WTC11 (cell line): Measurements from ENCODE around the gene UGT1A7. TPM values are rescaled to one million over a fixed set of nuclear protein-coding genes. Genes with fewer than 3 reads are reported as not detected.

Experiments
- ATAC-seq: fragments of 200-7000 bp; cut with Tn5 transposase; 2 replicates; pipeline ENCODE4 v1.10.0; 2021; ENCODE audit warnings: mild to moderate bottlenecking, moderate library complexity
- CTCF ChIA-PET: fragments of 300-600 bp; sonication (Branson Sonifier 250); formaldehyde crosslinking; loops from one replicate; lab custom pipeline; 2021; ENCODE audit warnings: antibody characterized with exemption; lab: Charles Lee
- POLR2A ChIA-PET: fragments of 350-600 bp; sonication (Branson Sonifier 250); formaldehyde crosslinking; loops from one replicate; lab custom pipeline; 2021; ENCODE audit warnings: antibody characterized with exemption; lab: Charles Lee
- DNase-seq: peaks from one replicate; pipeline ENCODE4 v3.0.0; 2021; ENCODE audit warnings: low spot score
- H3K27ac Mint-ChIP-seq: 2 replicates; pipeline ENCODE4 v1.8.0; 2021; ENCODE audit warnings: mixed read lengths
- H3K27me3 Mint-ChIP-seq: 2 replicates; pipeline ENCODE4 v1.8.0; 2021; ENCODE audit warnings: low read depth, mild to moderate bottlenecking, moderate library complexity, mixed read lengths
- H3K36me3 Mint-ChIP-seq: 2 replicates; pipeline ENCODE4 v1.8.0; 2021; ENCODE audit warnings: mixed read lengths
- H3K4me1 Mint-ChIP-seq: 2 replicates; pipeline ENCODE4 v1.8.0; 2022; ENCODE audit warnings: mixed read lengths
- H3K4me3 Mint-ChIP-seq: 2 replicates; pipeline ENCODE4 v1.8.0; 2021; ENCODE audit warnings: mild to moderate bottlenecking, moderate library complexity, mixed read lengths
- H3K9me3 Mint-ChIP-seq: 2 replicates; pipeline ENCODE4 v1.8.0; 2021; ENCODE audit warnings: mixed read lengths
- ATF1 ChIP-seq: sonication (generic); formaldehyde crosslinking; IDR thresholded peaks from 2 replicates; pipeline ENCODE4 v1.8.1; 2023; ENCODE audit warnings: mild to moderate bottlenecking, moderate library complexity, missing genetic modification reagents
- CTCF ChIP-seq: fragments of 200-600 bp; IDR thresholded peaks from 2 replicates; pipeline ENCODE4 v1.8.0; 2022; ENCODE audit warnings: antibody characterized with exemption
- ELF4 ChIP-seq: sonication (generic); formaldehyde crosslinking; IDR thresholded peaks from 2 replicates; pipeline ENCODE4 v1.8.1; 2022; ENCODE audit warnings: low read depth, mild to moderate bottlenecking, moderate library complexity, missing genetic modification reagents
- JAZF1 ChIP-seq: fragments of 250-450 bp; sonication (Bioruptor Pico); IDR thresholded peaks from 2 replicates; pipeline ENCODE4 v1.9.0; 2021; ENCODE audit warnings: moderate library complexity, mild to moderate bottlenecking, inconsistent platforms
- MXD4 ChIP-seq: fragments of 250-450 bp; sonication (Bioruptor Pico); IDR thresholded peaks from 2 replicates; pipeline ENCODE4 v1.8.0; 2021; ENCODE audit warnings: mild to moderate bottlenecking, moderate library complexity, borderline replicate concordance
- TCF7 ChIP-seq: sonication (generic); formaldehyde crosslinking; IDR thresholded peaks from 2 replicates; pipeline ENCODE4 v1.8.0; 2022; ENCODE audit warnings: mild to moderate bottlenecking, low read depth, missing genetic modification reagents, moderate library complexity
- TP53 ChIP-seq: sonication (generic); formaldehyde crosslinking; IDR thresholded peaks from 2 replicates; pipeline ENCODE4 v1.8.1; 2023; ENCODE audit warnings: mild to moderate bottlenecking, missing genetic modification reagents
- USF2 ChIP-seq: sonication (generic); formaldehyde crosslinking; IDR thresholded peaks from 2 replicates; pipeline ENCODE4 v1.8.1; 2023; ENCODE audit warnings: mild to moderate bottlenecking, missing genetic modification reagents, moderate library complexity
- ZBTB21 ChIP-seq: sonication (generic); formaldehyde crosslinking; IDR thresholded peaks from 2 replicates; pipeline ENCODE4 v1.8.1; 2023; ENCODE audit warnings: mild to moderate bottlenecking, missing genetic modification reagents, borderline replicate concordance
- ZNF416 ChIP-seq: fragments of 250-450 bp; sonication (Bioruptor Pico); IDR thresholded peaks from 2 replicates; pipeline ENCODE4 v1.9.0; 2021; ENCODE audit warnings: mild to moderate bottlenecking, inconsistent platforms
- ZNF423 ChIP-seq: fragments of 250-450 bp; sonication (Bioruptor Pico); IDR thresholded peaks from 2 replicates; pipeline ENCODE4 v2.1.2; 2022; ENCODE audit warnings: mild to moderate bottlenecking, moderate library complexity
- ZNF425 ChIP-seq: fragments of 250-450 bp; sonication (Bioruptor Pico); conservative IDR thresholded peaks from 2 replicates; pipeline ENCODE4 v1.9.0; 2021; ENCODE audit warnings: mild to moderate bottlenecking
- total RNA-seq: library from RNA; stranded (reverse); gene quantifications from 3 replicates; pipeline ENCODE4 v1.2.3, GENCODE V29; 2021
- TF ChIP-seq, protein P1 (sequence below): sonication (generic); formaldehyde crosslinking; IDR thresholded peaks from 2 replicates; pipeline ENCODE4 v1.8.0; 2022; ENCODE audit warnings: missing genetic modification reagents
- TF ChIP-seq, protein P2 (sequence below): sonication (generic); formaldehyde crosslinking; IDR thresholded peaks from 2 replicates; pipeline ENCODE4 v1.8.1; 2023; ENCODE audit warnings: mild to moderate bottlenecking, missing genetic modification reagents, borderline replicate concordance

The UGT1A7 gene
- total RNA-seq, 1 experiment from 2014 or later = not detected

- Mint-ChIP-seq H3K4me3 (no peak overlapping the region), H3K27me3 (no peaks in the 10 kb centered on the region; the same call in 1 of the 2 replicates), H3K27ac (no peak overlapping the region), H3K4me1 (peaks cover 4% of the 10 kb centered on the region; the same call in 1 of the 2 replicates), H3K36me3 (no peaks in the 10 kb centered on the region), H3K9me3 (no peaks in the 10 kb centered on the region; the same call in 1 of the 2 replicates)
- no peak for TF ChIP-seq ATF1 (CRISPR knock-in tag)
- no peak for TF ChIP-seq TCF7 (CRISPR knock-in tag)
- TF ChIP-seq, protein P1, sequence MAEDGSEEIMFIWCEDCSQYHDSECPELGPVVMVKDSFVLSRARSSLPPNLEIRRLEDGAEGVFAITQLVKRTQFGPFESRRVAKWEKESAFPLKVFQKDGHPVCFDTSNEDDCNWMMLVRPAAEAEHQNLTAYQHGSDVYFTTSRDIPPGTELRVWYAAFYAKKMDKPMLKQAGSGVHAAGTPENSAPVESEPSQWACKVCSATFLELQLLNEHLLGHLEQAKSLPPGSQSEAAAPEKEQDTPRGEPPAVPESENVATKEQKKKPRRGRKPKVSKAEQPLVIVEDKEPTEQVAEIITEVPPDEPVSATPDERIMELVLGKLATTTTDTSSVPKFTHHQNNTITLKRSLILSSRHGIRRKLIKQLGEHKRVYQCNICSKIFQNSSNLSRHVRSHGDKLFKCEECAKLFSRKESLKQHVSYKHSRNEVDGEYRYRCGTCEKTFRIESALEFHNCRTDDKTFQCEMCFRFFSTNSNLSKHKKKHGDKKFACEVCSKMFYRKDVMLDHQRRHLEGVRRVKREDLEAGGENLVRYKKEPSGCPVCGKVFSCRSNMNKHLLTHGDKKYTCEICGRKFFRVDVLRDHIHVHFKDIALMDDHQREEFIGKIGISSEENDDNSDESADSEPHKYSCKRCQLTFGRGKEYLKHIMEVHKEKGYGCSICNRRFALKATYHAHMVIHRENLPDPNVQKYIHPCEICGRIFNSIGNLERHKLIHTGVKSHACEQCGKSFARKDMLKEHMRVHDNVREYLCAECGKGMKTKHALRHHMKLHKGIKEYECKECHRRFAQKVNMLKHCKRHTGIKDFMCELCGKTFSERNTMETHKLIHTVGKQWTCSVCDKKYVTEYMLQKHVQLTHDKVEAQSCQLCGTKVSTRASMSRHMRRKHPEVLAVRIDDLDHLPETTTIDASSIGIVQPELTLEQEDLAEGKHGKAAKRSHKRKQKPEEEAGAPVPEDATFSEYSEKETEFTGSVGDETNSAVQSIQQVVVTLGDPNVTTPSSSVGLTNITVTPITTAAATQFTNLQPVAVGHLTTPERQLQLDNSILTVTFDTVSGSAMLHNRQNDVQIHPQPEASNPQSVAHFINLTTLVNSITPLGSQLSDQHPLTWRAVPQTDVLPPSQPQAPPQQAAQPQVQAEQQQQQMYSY (CRISPR knock-in tag) = no peak
- peak; percentile 60; the same call in 1 of the 2 replicates for TF ChIP-seq USF2
- no peak for TF ChIP-seq ZNF425 (CRISPR knock-in tag)
- TF ChIP-seq MXD4 = no peak
- ATAC-seq (no peak), DNase-seq (no peak)
- POLR2A ChIA-PET = no interaction called here
- CTCF ChIA-PET = no interaction called here
Observed at GRCh38 chr2:233708942-233709341, 27.2 kb downstream of the UGT1A7 start.

DNA sequence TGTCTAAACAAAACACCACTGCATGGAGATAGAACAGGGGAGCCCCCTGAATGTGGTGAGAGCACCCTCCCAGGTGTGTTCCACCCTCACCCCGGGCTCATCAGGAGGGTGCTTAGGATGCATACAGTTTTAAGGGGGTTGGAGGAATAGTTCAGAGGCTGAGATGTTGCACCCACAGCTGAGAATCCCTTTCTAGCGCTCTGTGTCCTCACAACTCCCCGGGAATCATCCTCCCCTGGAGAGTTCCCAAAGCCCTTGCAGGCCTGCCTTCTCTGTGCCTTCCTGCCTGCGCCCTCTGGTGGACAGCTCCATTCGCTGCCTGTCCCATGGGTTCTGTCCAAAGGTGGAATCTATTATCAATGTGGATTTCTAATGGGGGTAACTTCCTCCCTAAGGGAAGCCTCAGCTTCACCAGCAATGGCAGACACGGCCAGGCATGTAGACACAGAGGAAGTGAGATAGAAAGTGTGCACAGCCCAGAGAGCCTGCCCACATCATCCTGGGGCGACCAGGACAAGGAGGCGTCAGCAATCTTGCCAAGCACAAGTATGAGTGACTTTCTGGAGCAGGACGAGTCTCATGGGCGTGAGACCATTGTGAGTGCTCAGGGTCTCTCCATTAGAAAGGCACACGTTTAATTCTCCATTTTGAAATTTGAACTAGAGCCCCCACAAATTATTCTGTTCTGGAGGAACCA is 29.8 kb downstream of the UGT1A7 start:
- POLR2A ChIA-PET = no interaction called here
- TF ChIP-seq TP53 (CRISPR knock-in tag) = no peak
- no peak for TF ChIP-seq ZBTB21
- peak; percentile 80 for TF ChIP-seq CTCF
- TF ChIP-seq ZNF423 (CRISPR knock-in tag) = peak; percentile 88
- Mint-ChIP-seq H3K36me3 (no peaks in the 10 kb centered on the region), H3K27me3 (no peaks in the 10 kb centered on the region; the same call in 1 of the 2 replicates), H3K27ac (no peak overlapping the region), H3K4me3 (no peak overlapping the region), H3K4me1 (peaks cover 4% of the 10 kb centered on the region; the same call in 1 of the 2 replicates), H3K9me3 (peaks cover 3% of the 10 kb centered on the region)
- CTCF ChIA-PET = interaction anchor here (0.6 to 3.2 kb wide), 16 partner anchors 12 to 295 kb away, joined by 3 to 19 read pairs (median 4); partner anchors contain the start of genes UGT1A7 and UGT1A9
- DNase-seq = peak; percentile 89
- ATAC-seq = peak; percentile 97

DNA sequence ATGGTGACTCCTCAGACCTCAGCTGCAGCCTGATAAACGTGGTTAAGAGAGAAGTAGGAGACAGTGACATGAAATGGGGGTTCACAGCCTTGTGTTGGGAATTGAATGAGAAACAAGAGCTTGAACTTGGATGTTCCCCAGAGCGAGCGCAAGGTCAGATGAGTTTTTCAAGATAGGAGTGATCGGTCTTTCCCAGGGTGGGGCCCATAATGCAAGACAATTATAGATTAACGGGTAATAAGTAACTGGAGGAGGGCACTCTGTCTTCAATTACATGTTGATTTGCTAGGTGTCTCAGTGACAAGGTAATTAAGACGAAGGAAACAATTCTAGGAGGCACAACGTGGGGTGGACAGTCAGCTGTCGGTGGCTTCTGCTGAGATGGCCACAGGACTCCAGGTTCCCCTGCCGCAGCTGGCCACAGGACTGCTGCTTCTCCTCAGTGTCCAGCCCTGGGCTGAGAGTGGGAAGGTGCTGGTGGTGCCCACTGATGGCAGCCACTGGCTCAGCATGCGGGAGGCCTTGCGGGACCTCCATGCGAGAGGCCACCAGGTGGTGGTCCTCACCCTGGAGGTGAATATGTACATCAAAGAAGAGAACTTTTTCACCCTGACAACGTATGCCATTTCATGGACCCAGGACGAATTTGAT is 31.0 kb downstream of the UGT1A7 start, which contains the start of gene UGT1A5:
Gene UGT1A5 (plus strand): TSS at position 297 of the 651 bp plus-strand sequence. CDS start 85 bp downstream, at position 382.
- peaks cover 4% of the 10 kb centered on the region; the same call in 1 of the 2 replicates for H3K4me1 Mint-ChIP-seq
- H3K4me3 Mint-ChIP-seq = no peak within 1 kb of the TSS
- no peaks in the 10 kb centered on the region for H3K36me3 Mint-ChIP-seq
- H3K27ac Mint-ChIP-seq = no peak within 1 kb of the TSS
- H3K27me3 Mint-ChIP-seq = no peaks in the 10 kb centered on the region
- ChIA-PET POLR2A (no interaction called here), CTCF (interaction anchor here (1.7 to 3.2 kb wide), 4 partner anchors 13 to 264 kb away, joined by 4 to 19 read pairs (median 12); no protein-coding TSS in a partner anchor)
- no peak for DNase-seq
- no peak for ATAC-seq
- H3K9me3 Mint-ChIP-seq = peaks cover 6% of the 10 kb centered on the region
- TF ChIP-seq, protein P2, sequence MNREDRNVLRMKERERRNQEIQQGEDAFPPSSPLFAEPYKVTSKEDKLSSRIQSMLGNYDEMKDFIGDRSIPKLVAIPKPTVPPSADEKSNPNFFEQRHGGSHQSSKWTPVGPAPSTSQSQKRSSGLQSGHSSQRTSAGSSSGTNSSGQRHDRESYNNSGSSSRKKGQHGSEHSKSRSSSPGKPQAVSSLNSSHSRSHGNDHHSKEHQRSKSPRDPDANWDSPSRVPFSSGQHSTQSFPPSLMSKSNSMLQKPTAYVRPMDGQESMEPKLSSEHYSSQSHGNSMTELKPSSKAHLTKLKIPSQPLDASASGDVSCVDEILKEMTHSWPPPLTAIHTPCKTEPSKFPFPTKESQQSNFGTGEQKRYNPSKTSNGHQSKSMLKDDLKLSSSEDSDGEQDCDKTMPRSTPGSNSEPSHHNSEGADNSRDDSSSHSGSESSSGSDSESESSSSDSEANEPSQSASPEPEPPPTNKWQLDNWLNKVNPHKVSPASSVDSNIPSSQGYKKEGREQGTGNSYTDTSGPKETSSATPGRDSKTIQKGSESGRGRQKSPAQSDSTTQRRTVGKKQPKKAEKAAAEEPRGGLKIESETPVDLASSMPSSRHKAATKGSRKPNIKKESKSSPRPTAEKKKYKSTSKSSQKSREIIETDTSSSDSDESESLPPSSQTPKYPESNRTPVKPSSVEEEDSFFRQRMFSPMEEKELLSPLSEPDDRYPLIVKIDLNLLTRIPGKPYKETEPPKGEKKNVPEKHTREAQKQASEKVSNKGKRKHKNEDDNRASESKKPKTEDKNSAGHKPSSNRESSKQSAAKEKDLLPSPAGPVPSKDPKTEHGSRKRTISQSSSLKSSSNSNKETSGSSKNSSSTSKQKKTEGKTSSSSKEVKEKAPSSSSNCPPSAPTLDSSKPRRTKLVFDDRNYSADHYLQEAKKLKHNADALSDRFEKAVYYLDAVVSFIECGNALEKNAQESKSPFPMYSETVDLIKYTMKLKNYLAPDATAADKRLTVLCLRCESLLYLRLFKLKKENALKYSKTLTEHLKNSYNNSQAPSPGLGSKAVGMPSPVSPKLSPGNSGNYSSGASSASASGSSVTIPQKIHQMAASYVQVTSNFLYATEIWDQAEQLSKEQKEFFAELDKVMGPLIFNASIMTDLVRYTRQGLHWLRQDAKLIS = no peak
- TF ChIP-seq JAZF1 (no peak), ZNF416 (CRISPR knock-in tag) (no peak), ELF4 (no peak)
